SK-N-SH (cell line): ENCODE results near the gene EEF2K. TPM values are rescaled to one million over a fixed set of nuclear protein-coding genes. Genes with fewer than 3 reads are reported as not detected.

Source experiments
- CTCF ChIA-PET: fragments of 300-600, 350-600 bp; formaldehyde crosslinking; extraction: SDS; loops from one replicate; lab custom pipeline; 2021; lab: Yijun Ruan, JAX
- POLR2A ChIA-PET: fragments of 350-600 bp; sonication (Branson Sonifier 250); formaldehyde crosslinking; extraction: SDS; loops from one replicate; lab custom pipeline; 2020; ENCODE audit warnings: antibody characterized with exemption, inconsistent platforms; lab: Yijun Ruan, JAX
- DNase-seq: peaks from one replicate; pipeline ENCODE4 v3.0.0; 2012
- H2AFZ ChIP-seq: fragments of 200-600 bp; sonication (generic); 2 replicates; pipeline ENCODE4 v1.8.1; 2016; ENCODE audit warnings: antibody characterized with exemption, mild to moderate bottlenecking, low read depth
- H3F3A ChIP-seq: fragments of 200-600 bp; sonication (generic); replicated peaks from 2 replicates; pipeline ENCODE3; 2016; ENCODE audit warnings: antibody characterized with exemption, mild to moderate bottlenecking; ENCODE audit not compliant: insufficient read depth
- H3K27ac ChIP-seq, 2 experiments: fragments of 200-500 bp in 1 of 2; fragments of 200-600 bp in 1 of 2; sonication (Bioruptor generic) in 1 of 2; sonication (generic), shearing (Covaris generic) in 1 of 2; 2 replicates each; pipeline versions ENCODE4 v1.5.1 to v1.6.1; 2014 to 2016; ENCODE audit warnings: low read depth in 2 of 2, inconsistent platforms in 1 of 2, low read length in 1 of 2, mild to moderate bottlenecking in 1 of 2, mixed read lengths in 1 of 2
- H3K27me3 ChIP-seq: fragments of 200-600 bp; sonication (generic), shearing (Covaris generic); 2 replicates; pipeline ENCODE4 v1.6.1; 2016; ENCODE audit warnings: mixed run types; ENCODE audit not compliant: insufficient read depth
- H3K36me3 ChIP-seq, 2 experiments: fragments of 200-500 bp in 1 of 2; fragments of 200-600 bp in 1 of 2; sonication (Bioruptor generic) in 1 of 2; sonication (generic) in 1 of 2; replicated peaks in 1 of 2; 2 replicates each; pipeline versions ENCODE3 to v1.5.1; 2014 to 2016; ENCODE audit warnings: low read length in 1 of 2, mild to moderate bottlenecking in 1 of 2; ENCODE audit not compliant: insufficient read depth in 2 of 2, control insufficient read depth in 1 of 2
- H3K4me1 ChIP-seq, 2 experiments: fragments of 200-500 bp in 1 of 2; fragments of 200-600 bp in 1 of 2; sonication (Bioruptor generic) in 1 of 2; sonication (generic), shearing (Covaris generic) in 1 of 2; 2 replicates each; pipeline versions ENCODE4 v1.5.1 to v1.6.1; 2014 to 2016; ENCODE audit warnings: low read depth in 1 of 2, low read length in 1 of 2, mixed run types in 1 of 2; ENCODE audit not compliant: insufficient read depth in 2 of 2, control insufficient read depth in 1 of 2
- H3K4me2 ChIP-seq: fragments of 200-600 bp; sonication (generic), shearing (Covaris generic); 2 replicates; pipeline ENCODE4 v1.6.1; 2017; ENCODE audit warnings: mixed run types
- H3K4me3 ChIP-seq, 2 experiments: fragments of 200-500 bp in 1 of 2; fragments of 200-600 bp in 1 of 2; sonication (Bioruptor generic) in 1 of 2; sonication (generic), shearing (Covaris generic) in 1 of 2; 2 replicates each; pipeline versions ENCODE4 v1.5.1 to v1.8.1; 2014 to 2016; ENCODE audit warnings: low read depth in 2 of 2, inconsistent platforms in 1 of 2, low read length in 1 of 2, mild to moderate bottlenecking in 1 of 2, mixed read lengths in 1 of 2, moderate library complexity in 1 of 2
- H3K79me2 ChIP-seq: fragments of 200-600 bp; sonication (generic); 2 replicates; pipeline ENCODE4 v1.8.1; 2017; ENCODE audit warnings: mild to moderate bottlenecking; ENCODE audit not compliant: insufficient read depth
- H3K9ac ChIP-seq: fragments of 200-600 bp; sonication (generic); 2 replicates; pipeline ENCODE4 v1.6.1; 2017; ENCODE audit warnings: mixed run types
- H3K9me2 ChIP-seq: fragments of 200-600 bp; sonication (generic); 2 replicates; pipeline ENCODE4 v1.6.1; 2017; ENCODE audit warnings: mixed run types
- H3K9me3 ChIP-seq: fragments of 200-600 bp; sonication (generic); 2 replicates; pipeline ENCODE4 v1.6.1; 2017; ENCODE audit warnings: mixed run types, mild to moderate bottlenecking, moderate library complexity
- H4K20me1 ChIP-seq: fragments of 200-600 bp; sonication (generic); 2 replicates; pipeline ENCODE4 v1.6.1; 2017; ENCODE audit warnings: mild to moderate bottlenecking, mixed run types; ENCODE audit not compliant: insufficient read depth
- ELF1 ChIP-seq: IDR thresholded peaks from 2 replicates; pipeline ENCODE4 v1.4.0; 2012
- EZH2phosphoT487 ChIP-seq: fragments of 200-600 bp; sonication (generic); IDR thresholded peaks from 2 replicates; pipeline ENCODE4 v1.6.1; 2017; ENCODE audit warnings: low read depth, mixed run types, mild to moderate bottlenecking, antibody characterized with exemption, moderate library complexity, borderline replicate concordance
- MXI1 ChIP-seq: IDR thresholded peaks from 2 replicates; pipeline ENCODE4 v1.6.1; 2012; ENCODE audit warnings: mild to moderate bottlenecking, low read depth, low read length, improper control_type of control experiment
- RAD21 ChIP-seq: IDR thresholded peaks from 2 replicates; pipeline ENCODE4 v1.6.1; 2012; ENCODE audit warnings: mild to moderate bottlenecking, low read length
- RCOR1 ChIP-seq: fragments of 150-350 bp; IDR thresholded peaks from 2 replicates; pipeline ENCODE4 v1.6.1; 2017; ENCODE audit warnings: antibody characterized with exemption, low read length
- REST ChIP-seq: IDR thresholded peaks from 2 replicates; pipeline ENCODE4 v1.6.1; 2012; ENCODE audit warnings: mild to moderate bottlenecking, low read depth, low read length, moderate library complexity
- SIN3A ChIP-seq: IDR thresholded peaks from 2 replicates; pipeline ENCODE4 v1.6.1; 2012; ENCODE audit warnings: low read depth, mild to moderate bottlenecking, low read length, moderate library complexity, borderline replicate concordance
- TAF1 ChIP-seq: IDR thresholded peaks from 2 replicates; pipeline ENCODE4 v1.6.1; 2012; ENCODE audit warnings: low read depth, mild to moderate bottlenecking, low read length, moderate library complexity, borderline replicate concordance
- TEAD4 ChIP-seq: IDR thresholded peaks from 2 replicates; pipeline ENCODE4 v1.4.0; 2012; ENCODE audit warnings: mild to moderate bottlenecking, borderline replicate concordance; ENCODE audit not compliant: insufficient read depth
- WGBS: methylation state at CpG from one replicate; pipeline ENCODE4 v1.1.6; 2017; ENCODE audit warnings: low lambda C conversion rate; 5-methylcytosine and 5-hydroxymethylcytosine counted together
- polyA plus RNA-seq, 3 experiments: library from polyadenylated mRNA; depleted of rRNA; stranded (reverse); fragments of >200 nt; gene quantifications; 2 replicates each; pipeline ENCODE4 v1.2.3, GENCODE V29; 2012
- TF ChIP-seq, protein P1 (sequence below): IDR thresholded peaks from 2 replicates; pipeline ENCODE4 v1.4.0; 2012; ENCODE audit warnings: low read depth, borderline replicate concordance
- TF ChIP-seq, protein P2 (sequence below): IDR thresholded peaks from 2 replicates; pipeline ENCODE4 v1.4.0; 2012; ENCODE audit warnings: low read depth, borderline replicate concordance
- TF ChIP-seq, protein P3 (sequence below): fragments of 200-600 bp; sonication (generic); IDR thresholded peaks from 2 replicates; pipeline ENCODE4 v1.6.1; 2017; ENCODE audit warnings: antibody characterized with exemption, mild to moderate bottlenecking, moderate library complexity

Gene EEF2K
- polyA plus RNA-seq, 1 of the 3 experiments (the other 2 are of a cell fraction) = 8.0 TPM

GRCh38 chr16:22325598-22326368, 119.7 kb downstream of the EEF2K start:
- Histone ChIP-seq H4K20me1 (0 out of 2 replicates have a peak, but pooled peaks cover 5% of the 10 kb centered on the region), H3K9me3 (no peaks in the 10 kb centered on the region), H3F3A (peaks cover 12% of the 10 kb centered on the region), H3K36me3 (peaks cover 0 to 69% of the 10 kb centered on the region in 2 experiments), H2AFZ (no peak overlapping the region), H3K4me2 (no peak overlapping the region), H3K79me2 (no peaks in the 10 kb centered on the region; the same call in 1 of the 2 replicates), H3K4me1 (peaks cover 0 to 6% of the 10 kb centered on the region in 2 experiments; a peak in 1 of 4 replicates), H3K27me3 (no peaks in the 10 kb centered on the region), H3K9ac (no peak overlapping the region), H3K9me2 (no peaks in the 10 kb centered on the region), H3K27ac (no peak overlapping the region), H3K4me3 (no peak overlapping the region)
- no peak for DNase-seq
- POLR2A ChIA-PET = no interaction called here
- TF ChIP-seq, protein P1, sequence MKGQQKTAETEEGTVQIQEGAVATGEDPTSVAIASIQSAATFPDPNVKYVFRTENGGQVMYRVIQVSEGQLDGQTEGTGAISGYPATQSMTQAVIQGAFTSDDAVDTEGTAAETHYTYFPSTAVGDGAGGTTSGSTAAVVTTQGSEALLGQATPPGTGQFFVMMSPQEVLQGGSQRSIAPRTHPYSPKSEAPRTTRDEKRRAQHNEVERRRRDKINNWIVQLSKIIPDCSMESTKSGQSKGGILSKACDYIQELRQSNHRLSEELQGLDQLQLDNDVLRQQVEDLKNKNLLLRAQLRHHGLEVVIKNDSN = no peak
- TF ChIP-seq RAD21 (no peak), EZH2phosphoT487 (no peak), TAF1 (no peak), TEAD4 (no peak), RCOR1 (no peak), SIN3A (no peak), REST (no peak), MXI1 (no peak), ELF1 (no peak)
- TF ChIP-seq, protein P2, sequence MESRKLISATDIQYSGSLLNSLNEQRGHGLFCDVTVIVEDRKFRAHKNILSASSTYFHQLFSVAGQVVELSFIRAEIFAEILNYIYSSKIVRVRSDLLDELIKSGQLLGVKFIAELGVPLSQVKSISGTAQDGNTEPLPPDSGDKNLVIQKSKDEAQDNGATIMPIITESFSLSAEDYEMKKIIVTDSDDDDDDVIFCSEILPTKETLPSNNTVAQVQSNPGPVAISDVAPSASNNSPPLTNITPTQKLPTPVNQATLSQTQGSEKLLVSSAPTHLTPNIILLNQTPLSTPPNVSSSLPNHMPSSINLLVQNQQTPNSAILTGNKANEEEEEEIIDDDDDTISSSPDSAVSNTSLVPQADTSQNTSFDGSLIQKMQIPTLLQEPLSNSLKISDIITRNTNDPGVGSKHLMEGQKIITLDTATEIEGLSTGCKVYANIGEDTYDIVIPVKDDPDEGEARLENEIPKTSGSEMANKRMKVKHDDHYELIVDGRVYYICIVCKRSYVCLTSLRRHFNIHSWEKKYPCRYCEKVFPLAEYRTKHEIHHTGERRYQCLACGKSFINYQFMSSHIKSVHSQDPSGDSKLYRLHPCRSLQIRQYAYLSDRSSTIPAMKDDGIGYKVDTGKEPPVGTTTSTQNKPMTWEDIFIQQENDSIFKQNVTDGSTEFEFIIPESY = no peak
- TF ChIP-seq, protein P3, sequence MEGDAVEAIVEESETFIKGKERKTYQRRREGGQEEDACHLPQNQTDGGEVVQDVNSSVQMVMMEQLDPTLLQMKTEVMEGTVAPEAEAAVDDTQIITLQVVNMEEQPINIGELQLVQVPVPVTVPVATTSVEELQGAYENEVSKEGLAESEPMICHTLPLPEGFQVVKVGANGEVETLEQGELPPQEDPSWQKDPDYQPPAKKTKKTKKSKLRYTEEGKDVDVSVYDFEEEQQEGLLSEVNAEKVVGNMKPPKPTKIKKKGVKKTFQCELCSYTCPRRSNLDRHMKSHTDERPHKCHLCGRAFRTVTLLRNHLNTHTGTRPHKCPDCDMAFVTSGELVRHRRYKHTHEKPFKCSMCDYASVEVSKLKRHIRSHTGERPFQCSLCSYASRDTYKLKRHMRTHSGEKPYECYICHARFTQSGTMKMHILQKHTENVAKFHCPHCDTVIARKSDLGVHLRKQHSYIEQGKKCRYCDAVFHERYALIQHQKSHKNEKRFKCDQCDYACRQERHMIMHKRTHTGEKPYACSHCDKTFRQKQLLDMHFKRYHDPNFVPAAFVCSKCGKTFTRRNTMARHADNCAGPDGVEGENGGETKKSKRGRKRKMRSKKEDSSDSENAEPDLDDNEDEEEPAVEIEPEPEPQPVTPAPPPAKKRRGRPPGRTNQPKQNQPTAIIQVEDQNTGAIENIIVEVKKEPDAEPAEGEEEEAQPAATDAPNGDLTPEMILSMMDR = no peak
- CTCF ChIA-PET = interaction anchor here (1.1 kb wide), 1 partner anchor 24 kb away, joined by 3 read pairs; no protein-coding TSS in a partner anchor
- WGBS = 98% methylated on average over 35 of the region's 46 CpGs
